Stimulated activated naive CD8-positive, alpha-beta T cell treated with anti-CD3 and anti-CD28 coated beads, Interleukin-15, Interleukin-2, amounts not matched to agents 100 ng/mL and 50 ng/mL, for 24 hours (primary cell): ENCODE measurements around the gene GLDC.

ENCODE experiments used
- H3K27ac Mint-ChIP-seq: one replicate; pipeline ENCODE4 v1.8.0; 2021; ENCODE audit warnings: mild to moderate bottlenecking, mixed read lengths
- H3K27me3 Mint-ChIP-seq: one replicate; pipeline ENCODE4 v1.8.0; 2021; ENCODE audit warnings: mixed read lengths
- H3K36me3 Mint-ChIP-seq: one replicate; pipeline ENCODE4 v1.8.0; 2021; ENCODE audit warnings: low read depth, mixed read lengths
- H3K4me1 Mint-ChIP-seq: one replicate; pipeline ENCODE4 v1.8.0; 2021; ENCODE audit warnings: low read depth, mixed read lengths
- H3K4me3 Mint-ChIP-seq: one replicate; pipeline ENCODE4 v1.8.0; 2021; ENCODE audit warnings: mild to moderate bottlenecking, mixed read lengths
- H3K9me3 Mint-ChIP-seq: one replicate; pipeline ENCODE4 v1.8.0; 2021; ENCODE audit warnings: mixed read lengths

The GLDC gene

DNA sequence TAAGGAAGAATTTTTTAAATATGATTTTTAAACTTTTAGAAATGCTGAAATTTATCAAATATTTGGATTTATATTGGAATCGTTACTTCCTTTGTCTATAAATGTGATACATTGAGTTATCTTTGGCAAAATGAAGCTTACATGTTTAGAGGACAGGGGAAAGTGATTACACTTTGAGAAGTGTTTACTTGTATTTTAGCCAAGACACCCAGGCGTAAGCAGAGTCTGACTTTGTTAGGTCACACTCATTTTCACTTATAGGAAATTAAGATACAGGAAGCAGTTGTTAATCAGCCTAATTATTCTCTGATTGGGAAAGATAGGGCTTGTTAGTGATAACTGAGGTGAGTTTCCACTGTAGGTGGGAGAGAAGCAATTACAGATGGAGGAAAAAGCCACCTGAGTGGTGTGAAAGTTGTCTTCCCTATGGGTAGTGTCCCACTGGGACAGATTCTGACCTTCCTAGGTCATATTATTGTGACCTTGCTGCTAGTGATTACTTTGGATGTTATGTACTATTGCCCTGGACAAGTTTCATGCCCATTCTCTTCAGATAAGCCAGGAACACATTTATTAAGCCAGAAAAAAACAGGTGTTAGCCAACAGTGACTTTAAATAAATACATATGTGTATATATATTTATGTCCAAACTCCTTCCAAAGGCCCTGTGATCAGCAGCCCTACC is 143.9 kb downstream of the GLDC start:
- Mint-ChIP-seq H3K36me3 (peaks cover 84% of the 10 kb centered on the region), H3K4me3 (no peak overlapping the region), H3K27ac (no peak overlapping the region), H3K4me1 (peaks cover 3% of the 10 kb centered on the region), H3K9me3 (no peaks in the 10 kb centered on the region), H3K27me3 (no peaks in the 10 kb centered on the region)

DNA sequence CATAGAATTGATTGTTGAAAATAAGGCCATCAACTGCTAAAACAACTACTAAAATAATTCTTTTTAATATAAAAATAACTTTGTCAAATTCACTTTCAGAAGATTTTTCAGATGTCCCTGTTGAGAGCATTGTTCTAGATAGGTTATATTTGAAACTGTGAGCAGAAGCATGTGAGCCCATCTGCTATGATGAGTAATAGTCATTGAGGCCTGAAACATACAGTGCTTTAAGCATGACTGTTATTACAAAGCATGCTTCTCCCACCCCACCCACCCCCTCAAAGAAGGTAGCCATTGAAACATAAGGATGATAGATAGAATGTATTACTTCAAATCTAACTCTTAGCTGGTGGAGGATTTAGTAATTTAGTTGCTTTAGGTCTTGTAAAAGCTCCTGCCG is 146.5 kb downstream of the GLDC start:
- H3K27me3 Mint-ChIP-seq = no peaks in the 10 kb centered on the region
- H3K36me3 Mint-ChIP-seq = peaks cover 68% of the 10 kb centered on the region
- no peak overlapping the region for H3K4me3 Mint-ChIP-seq
- no peaks in the 10 kb centered on the region for H3K9me3 Mint-ChIP-seq
- H3K27ac Mint-ChIP-seq = no peak overlapping the region
- H3K4me1 Mint-ChIP-seq = peaks cover 3% of the 10 kb centered on the region

- H3K36me3 Mint-ChIP-seq = peaks cover 72% of the 10 kb centered on the region
- H3K27me3 Mint-ChIP-seq = no peaks in the 10 kb centered on the region
- no peak overlapping the region for H3K4me3 Mint-ChIP-seq
- H3K4me1 Mint-ChIP-seq = peaks cover 5% of the 10 kb centered on the region
- no peak overlapping the region for H3K27ac Mint-ChIP-seq
- no peaks in the 10 kb centered on the region for H3K9me3 Mint-ChIP-seq
These were observed 150.1 kb downstream of the GLDC start for GRCh38 chr9:6495466-6495865.

DNA sequence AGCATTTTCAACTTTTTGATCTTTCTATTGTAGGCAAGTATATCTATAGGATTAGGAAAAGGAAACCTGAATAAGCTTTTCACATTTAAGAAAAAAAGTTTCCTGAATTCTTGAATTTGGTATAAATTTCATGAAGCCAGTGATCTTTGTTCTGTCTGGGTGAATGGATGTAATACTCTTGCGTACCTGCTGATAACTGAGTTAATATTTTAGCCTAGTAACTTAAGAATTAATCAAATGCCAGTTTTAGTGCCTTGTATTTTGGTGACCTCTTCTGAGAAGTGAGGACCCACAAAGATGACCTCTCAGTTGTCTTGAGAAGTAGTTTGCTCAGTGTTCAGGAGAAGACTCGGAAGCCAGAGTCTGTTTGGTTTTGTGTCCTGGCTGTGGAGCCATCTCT is 154.7 kb downstream of the GLDC start:
- no peaks in the 10 kb centered on the region for H3K27me3 Mint-ChIP-seq
- peaks cover 63% of the 10 kb centered on the region for H3K36me3 Mint-ChIP-seq

DNA sequence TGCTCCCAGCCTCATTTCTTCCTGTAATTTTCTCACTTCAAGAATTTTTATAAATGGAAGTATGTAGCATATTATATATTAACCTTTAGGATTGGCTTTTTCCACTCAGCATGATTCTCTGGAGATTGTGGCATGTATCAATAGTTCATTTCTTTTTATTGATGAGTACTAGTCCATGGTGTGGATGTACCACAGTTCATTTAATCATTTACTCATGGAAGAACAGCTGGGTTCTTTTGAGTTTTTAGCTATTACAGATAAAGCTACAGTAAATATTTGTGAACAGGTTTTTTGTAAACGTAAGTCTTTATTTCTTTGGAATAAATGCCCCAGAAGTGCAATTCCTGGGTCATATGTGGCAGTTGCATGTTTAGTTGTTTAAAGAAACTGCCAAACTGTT is 156.4 kb downstream of the GLDC start:
- Mint-ChIP-seq H3K36me3 (peaks cover 64% of the 10 kb centered on the region), H3K27ac (no peak overlapping the region), H3K9me3 (no peaks in the 10 kb centered on the region), H3K4me3 (no peak overlapping the region), H3K27me3 (no peaks in the 10 kb centered on the region), H3K4me1 (peaks cover 2% of the 10 kb centered on the region)

More for the DNA sequence above, 154.7 kb downstream of the GLDC start:
- H3K4me1 Mint-ChIP-seq = peaks cover 2% of the 10 kb centered on the region
- H3K4me3 Mint-ChIP-seq = no peak overlapping the region
- no peak overlapping the region for H3K27ac Mint-ChIP-seq
- no peaks in the 10 kb centered on the region for H3K9me3 Mint-ChIP-seq

GRCh38 chr9:6488395-6488794 is 157.1 kb downstream of the GLDC start:
- Mint-ChIP-seq H3K4me3 (no peak overlapping the region), H3K4me1 (peaks cover 2% of the 10 kb centered on the region), H3K9me3 (no peaks in the 10 kb centered on the region), H3K27me3 (no peaks in the 10 kb centered on the region), H3K27ac (no peak overlapping the region), H3K36me3 (peaks cover 59% of the 10 kb centered on the region)

GRCh38 chr9:6484210-6484609 is 161.3 kb downstream of the GLDC start:
- H3K9me3 Mint-ChIP-seq = no peaks in the 10 kb centered on the region
- no peaks in the 10 kb centered on the region for H3K27me3 Mint-ChIP-seq
- peaks cover 43% of the 10 kb centered on the region for H3K36me3 Mint-ChIP-seq
- H3K4me3 Mint-ChIP-seq = no peak overlapping the region
- no peak overlapping the region for H3K27ac Mint-ChIP-seq
- no peaks in the 10 kb centered on the region for H3K4me1 Mint-ChIP-seq
